ENCODE results near the gene HIVEP3.

DNA sequence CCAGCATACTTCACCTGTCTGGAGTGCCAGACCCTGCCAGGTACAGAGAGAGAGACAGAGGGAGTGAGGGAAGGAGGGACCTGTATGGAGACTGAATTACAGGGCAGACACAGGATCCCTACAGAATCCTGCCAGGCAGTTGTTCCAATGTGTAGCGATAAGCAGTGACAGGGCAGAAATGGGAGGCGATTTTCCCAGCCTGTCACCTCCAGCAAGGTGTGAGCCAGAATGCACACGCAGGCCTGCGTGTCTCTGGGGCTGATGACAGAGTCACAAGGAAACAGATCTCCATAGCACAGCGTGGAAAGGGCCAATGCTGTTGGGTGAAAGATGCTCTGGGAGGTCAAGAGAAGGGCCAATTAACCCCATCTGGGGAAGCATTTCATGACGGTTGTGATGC lies 111.3 kb downstream of the HIVEP3 start:
- TF ChIP-seq, protein P1, sequence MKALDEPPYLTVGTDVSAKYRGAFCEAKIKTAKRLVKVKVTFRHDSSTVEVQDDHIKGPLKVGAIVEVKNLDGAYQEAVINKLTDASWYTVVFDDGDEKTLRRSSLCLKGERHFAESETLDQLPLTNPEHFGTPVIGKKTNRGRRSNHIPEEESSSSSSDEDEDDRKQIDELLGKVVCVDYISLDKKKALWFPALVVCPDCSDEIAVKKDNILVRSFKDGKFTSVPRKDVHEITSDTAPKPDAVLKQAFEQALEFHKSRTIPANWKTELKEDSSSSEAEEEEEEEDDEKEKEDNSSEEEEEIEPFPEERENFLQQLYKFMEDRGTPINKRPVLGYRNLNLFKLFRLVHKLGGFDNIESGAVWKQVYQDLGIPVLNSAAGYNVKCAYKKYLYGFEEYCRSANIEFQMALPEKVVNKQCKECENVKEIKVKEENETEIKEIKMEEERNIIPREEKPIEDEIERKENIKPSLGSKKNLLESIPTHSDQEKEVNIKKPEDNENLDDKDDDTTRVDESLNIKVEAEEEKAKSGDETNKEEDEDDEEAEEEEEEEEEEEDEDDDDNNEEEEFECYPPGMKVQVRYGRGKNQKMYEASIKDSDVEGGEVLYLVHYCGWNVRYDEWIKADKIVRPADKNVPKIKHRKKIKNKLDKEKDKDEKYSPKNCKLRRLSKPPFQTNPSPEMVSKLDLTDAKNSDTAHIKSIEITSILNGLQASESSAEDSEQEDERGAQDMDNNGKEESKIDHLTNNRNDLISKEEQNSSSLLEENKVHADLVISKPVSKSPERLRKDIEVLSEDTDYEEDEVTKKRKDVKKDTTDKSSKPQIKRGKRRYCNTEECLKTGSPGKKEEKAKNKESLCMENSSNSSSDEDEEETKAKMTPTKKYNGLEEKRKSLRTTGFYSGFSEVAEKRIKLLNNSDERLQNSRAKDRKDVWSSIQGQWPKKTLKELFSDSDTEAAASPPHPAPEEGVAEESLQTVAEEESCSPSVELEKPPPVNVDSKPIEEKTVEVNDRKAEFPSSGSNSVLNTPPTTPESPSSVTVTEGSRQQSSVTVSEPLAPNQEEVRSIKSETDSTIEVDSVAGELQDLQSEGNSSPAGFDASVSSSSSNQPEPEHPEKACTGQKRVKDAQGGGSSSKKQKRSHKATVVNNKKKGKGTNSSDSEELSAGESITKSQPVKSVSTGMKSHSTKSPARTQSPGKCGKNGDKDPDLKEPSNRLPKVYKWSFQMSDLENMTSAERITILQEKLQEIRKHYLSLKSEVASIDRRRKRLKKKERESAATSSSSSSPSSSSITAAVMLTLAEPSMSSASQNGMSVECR (CRISPR knock-in tag; IDR thresholded peaks at IDR 0.05; ENCODE audit: borderline replicate concordance), result no peak
- no peak for TF ChIP-seq ATF1 (CRISPR knock-in tag; IDR thresholded peaks at IDR 0.05)
- TF ChIP-seq, protein P2, sequence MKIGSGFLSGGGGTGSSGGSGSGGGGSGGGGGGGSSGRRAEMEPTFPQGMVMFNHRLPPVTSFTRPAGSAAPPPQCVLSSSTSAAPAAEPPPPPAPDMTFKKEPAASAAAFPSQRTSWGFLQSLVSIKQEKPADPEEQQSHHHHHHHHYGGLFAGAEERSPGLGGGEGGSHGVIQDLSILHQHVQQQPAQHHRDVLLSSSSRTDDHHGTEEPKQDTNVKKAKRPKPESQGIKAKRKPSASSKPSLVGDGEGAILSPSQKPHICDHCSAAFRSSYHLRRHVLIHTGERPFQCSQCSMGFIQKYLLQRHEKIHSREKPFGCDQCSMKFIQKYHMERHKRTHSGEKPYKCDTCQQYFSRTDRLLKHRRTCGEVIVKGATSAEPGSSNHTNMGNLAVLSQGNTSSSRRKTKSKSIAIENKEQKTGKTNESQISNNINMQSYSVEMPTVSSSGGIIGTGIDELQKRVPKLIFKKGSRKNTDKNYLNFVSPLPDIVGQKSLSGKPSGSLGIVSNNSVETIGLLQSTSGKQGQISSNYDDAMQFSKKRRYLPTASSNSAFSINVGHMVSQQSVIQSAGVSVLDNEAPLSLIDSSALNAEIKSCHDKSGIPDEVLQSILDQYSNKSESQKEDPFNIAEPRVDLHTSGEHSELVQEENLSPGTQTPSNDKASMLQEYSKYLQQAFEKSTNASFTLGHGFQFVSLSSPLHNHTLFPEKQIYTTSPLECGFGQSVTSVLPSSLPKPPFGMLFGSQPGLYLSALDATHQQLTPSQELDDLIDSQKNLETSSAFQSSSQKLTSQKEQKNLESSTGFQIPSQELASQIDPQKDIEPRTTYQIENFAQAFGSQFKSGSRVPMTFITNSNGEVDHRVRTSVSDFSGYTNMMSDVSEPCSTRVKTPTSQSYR (CRISPR knock-in tag; IDR thresholded peaks at IDR 0.05), result no peak
- TF ChIP-seq, protein P3, sequence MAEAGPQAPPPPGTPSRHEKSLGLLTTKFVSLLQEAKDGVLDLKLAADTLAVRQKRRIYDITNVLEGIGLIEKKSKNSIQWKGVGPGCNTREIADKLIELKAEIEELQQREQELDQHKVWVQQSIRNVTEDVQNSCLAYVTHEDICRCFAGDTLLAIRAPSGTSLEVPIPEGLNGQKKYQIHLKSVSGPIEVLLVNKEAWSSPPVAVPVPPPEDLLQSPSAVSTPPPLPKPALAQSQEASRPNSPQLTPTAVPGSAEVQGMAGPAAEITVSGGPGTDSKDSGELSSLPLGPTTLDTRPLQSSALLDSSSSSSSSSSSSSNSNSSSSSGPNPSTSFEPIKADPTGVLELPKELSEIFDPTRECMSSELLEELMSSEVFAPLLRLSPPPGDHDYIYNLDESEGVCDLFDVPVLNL (CRISPR knock-in tag; IDR thresholded peaks at IDR 0.05; ENCODE audit: borderline replicate concordance, low read depth), result no peak

All from WTC11 (cell line).